ENCODE results near the gene PRDX2. TPM values are rescaled to one million over a fixed set of nuclear protein-coding genes. Genes with fewer than 3 reads are reported as not detected.
A peak's percentile ranks its signal among the peaks of the same experiment; 100 is the strongest.

The PRDX2 gene
- polyA plus RNA-seq, 1 of the 3 experiments (the other 2 are of a cell fraction), result 341 TPM

DNA sequence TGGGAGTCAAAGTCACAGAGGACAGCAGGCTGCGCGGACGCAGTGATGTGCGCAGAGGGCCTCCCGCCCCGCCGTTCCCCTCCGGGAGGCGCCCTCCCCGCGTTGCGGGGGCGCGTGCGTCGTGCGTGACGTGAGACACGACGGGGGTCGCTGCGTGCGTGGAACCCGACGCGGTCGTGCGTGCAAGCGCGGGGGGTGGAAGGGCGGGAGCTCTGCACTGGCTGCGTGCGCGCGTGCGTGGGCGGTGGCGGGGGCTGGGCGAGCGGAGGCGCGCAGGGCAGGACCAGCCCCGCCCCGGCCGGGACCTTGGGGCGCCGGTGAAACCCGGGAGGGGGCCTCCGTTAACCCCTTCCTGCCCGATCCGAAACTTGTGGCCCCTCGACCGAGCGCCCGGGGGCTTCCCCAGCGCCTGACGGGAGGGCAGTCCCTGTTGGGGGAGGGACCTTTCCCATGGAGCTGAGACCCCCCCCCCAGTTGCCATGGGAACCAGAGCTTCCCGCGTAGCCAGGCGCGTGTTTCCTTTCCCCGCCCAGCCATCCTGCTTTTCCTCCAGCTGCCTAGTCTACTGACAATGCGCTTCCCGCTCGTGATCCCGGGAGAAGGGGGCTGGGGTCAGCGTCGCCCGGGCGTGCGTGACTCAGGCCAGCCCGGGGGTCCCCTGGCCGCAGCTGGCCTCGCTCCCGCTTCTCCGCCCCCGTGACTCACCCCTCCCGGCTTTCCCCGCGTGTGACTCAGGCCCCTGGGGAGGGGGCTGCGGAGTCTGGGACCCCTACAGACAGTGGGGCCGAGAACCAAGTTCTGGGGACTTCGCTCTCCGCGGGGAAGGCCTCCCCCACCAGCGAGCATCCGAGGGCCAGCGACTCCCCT, 18.9 kb downstream of the PRDX2 start:
- Histone ChIP-seq H3K9ac (peak overlapping the region; percentile 68), H3K4me2 (peak overlapping the region; percentile 91), H3K4me1 (ENCODE audit: control insufficient read depth in 1 of 2, insufficient read depth in 2 of 2, low read depth in 1 of 2, low read length in 1 of 2) (peaks cover 42 to 69% of the 10 kb centered on the region in 2 experiments; a peak in 3 of 4 replicates), H3K4me3 (ENCODE audit: low read depth in 2 of 2, low read length in 1 of 2) (peak overlapping the region; percentile 51 to 59), H3K27ac (ENCODE audit: low read depth in 2 of 2, low read length in 1 of 2) (peak overlapping the region; percentile 97 to 98), H3K36me3 (replicated peaks in 1 of 2; ENCODE audit: control insufficient read depth in 1 of 2, insufficient read depth in 2 of 2, low read length in 1 of 2) (no peaks in the 10 kb centered on the region), H2AFZ (ENCODE audit: low read depth) (peak overlapping the region; percentile 66; the same call in 1 of the 2 replicates), H3K79me2 (ENCODE audit: insufficient read depth) (no peaks in the 10 kb centered on the region), H3K9me2 (no peaks in the 10 kb centered on the region), H3F3A (replicated peaks; ENCODE audit: insufficient read depth) (peaks cover 64% of the 10 kb centered on the region), H3K9me3 (no peaks in the 10 kb centered on the region), H3K27me3 (ENCODE audit: insufficient read depth) (no peaks in the 10 kb centered on the region), H4K20me1 (ENCODE audit: insufficient read depth) (no peaks in the 10 kb centered on the region)
- 11% methylated on average over 7 of the region's 88 CpGs for WGBS (ENCODE audit: low lambda C conversion rate)
- ChIA-PET POLR2A (interaction anchor here (0.7 to 2.1 kb wide), 5 partner anchors 10 to 1444 kb away, joined by 3 to 63 read pairs (median 4); partner anchors contain the start of genes FBXW9, GET3 and JUNB), CTCF (interaction anchor here (1.0 to 12.1 kb wide), 5 partner anchors 15 to 273 kb away, joined by 3 to 447 read pairs (median 7); partner anchors contain the start of genes JUNB, PRDX2 and THSD8)
- DNase-seq, result peak; percentile 90
- no peak for TF ChIP-seq RAD21 (IDR thresholded peaks at IDR 0.05; ENCODE audit: low read length)
- peak; percentile 57 for TF ChIP-seq TCF12 (IDR thresholded peaks at IDR 0.05)
- TF ChIP-seq, protein P1, sequence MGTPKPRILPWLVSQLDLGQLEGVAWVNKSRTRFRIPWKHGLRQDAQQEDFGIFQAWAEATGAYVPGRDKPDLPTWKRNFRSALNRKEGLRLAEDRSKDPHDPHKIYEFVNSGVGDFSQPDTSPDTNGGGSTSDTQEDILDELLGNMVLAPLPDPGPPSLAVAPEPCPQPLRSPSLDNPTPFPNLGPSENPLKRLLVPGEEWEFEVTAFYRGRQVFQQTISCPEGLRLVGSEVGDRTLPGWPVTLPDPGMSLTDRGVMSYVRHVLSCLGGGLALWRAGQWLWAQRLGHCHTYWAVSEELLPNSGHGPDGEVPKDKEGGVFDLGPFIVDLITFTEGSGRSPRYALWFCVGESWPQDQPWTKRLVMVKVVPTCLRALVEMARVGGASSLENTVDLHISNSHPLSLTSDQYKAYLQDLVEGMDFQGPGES (IDR thresholded peaks at IDR 0.05; ENCODE audit: low read depth, low read length), result no peak
- TF ChIP-seq RCOR1 (IDR thresholded peaks at IDR 0.05; ENCODE audit: low read length), result no peak
- TF ChIP-seq TEAD4 (IDR thresholded peaks at IDR 0.05; ENCODE audit: borderline replicate concordance, insufficient read depth), result 0 out of 2 replicates have a peak, but pooled peaks have one; percentile 43
- peak; percentile 35 for TF ChIP-seq CHD2 (IDR thresholded peaks at IDR 0.05; ENCODE audit: low read length, partially characterized antibody)
- no peak for TF ChIP-seq ELF1 (IDR thresholded peaks at IDR 0.05)
- no peak for TF ChIP-seq RXRA (IDR thresholded peaks at IDR 0.05; ENCODE audit: borderline replicate concordance, low read depth)
- peak; percentile 10; the same call in 1 of the 2 replicates for TF ChIP-seq SIN3A (IDR thresholded peaks at IDR 0.05; ENCODE audit: borderline replicate concordance, low read depth, low read length)
- TF ChIP-seq, protein P2, sequence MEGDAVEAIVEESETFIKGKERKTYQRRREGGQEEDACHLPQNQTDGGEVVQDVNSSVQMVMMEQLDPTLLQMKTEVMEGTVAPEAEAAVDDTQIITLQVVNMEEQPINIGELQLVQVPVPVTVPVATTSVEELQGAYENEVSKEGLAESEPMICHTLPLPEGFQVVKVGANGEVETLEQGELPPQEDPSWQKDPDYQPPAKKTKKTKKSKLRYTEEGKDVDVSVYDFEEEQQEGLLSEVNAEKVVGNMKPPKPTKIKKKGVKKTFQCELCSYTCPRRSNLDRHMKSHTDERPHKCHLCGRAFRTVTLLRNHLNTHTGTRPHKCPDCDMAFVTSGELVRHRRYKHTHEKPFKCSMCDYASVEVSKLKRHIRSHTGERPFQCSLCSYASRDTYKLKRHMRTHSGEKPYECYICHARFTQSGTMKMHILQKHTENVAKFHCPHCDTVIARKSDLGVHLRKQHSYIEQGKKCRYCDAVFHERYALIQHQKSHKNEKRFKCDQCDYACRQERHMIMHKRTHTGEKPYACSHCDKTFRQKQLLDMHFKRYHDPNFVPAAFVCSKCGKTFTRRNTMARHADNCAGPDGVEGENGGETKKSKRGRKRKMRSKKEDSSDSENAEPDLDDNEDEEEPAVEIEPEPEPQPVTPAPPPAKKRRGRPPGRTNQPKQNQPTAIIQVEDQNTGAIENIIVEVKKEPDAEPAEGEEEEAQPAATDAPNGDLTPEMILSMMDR (IDR thresholded peaks at IDR 0.05), result peak; percentile 11; the same call in 1 of the 2 replicates
- TF ChIP-seq NFIC (IDR thresholded peaks at IDR 0.05; ENCODE audit: borderline replicate concordance), result peak; percentile 41; the same call in 1 of the 2 replicates
- TF ChIP-seq GABPA (IDR thresholded peaks at IDR 0.05; ENCODE audit: low read depth), result 0 out of 2 replicates have a peak, but pooled peaks have one; percentile 12
- TF ChIP-seq FOSL2 (IDR thresholded peaks at IDR 0.05; ENCODE audit: borderline replicate concordance, low read depth), result peak; percentile 82; the same call in 1 of the 2 replicates
- TF ChIP-seq EP300 (IDR thresholded peaks at IDR 0.05; ENCODE audit: borderline replicate concordance in 1 of 2, low read depth in 1 of 2, low read length in 1 of 2), result peak in 1 of 2 experiments; percentile 32; a peak in 2 of 4 replicates
- TF ChIP-seq FOXJ3 (CRISPR knock-in tag; IDR thresholded peaks at IDR 0.05), result no peak
- peak; percentile 43 for TF ChIP-seq POLR2AphosphoS5 (IDR thresholded peaks at IDR 0.05; ENCODE audit: low read depth, low read length)
- no peak for TF ChIP-seq SMC3 (IDR thresholded peaks at IDR 0.05; ENCODE audit: low read depth, low read length)
- no peak for TF ChIP-seq EZH2phosphoT487 (IDR thresholded peaks at IDR 0.05; ENCODE audit: borderline replicate concordance, low read depth)
- no peak for TF ChIP-seq FOXM1 (IDR thresholded peaks at IDR 0.05; ENCODE audit: low read depth)
- TF ChIP-seq MEF2A (IDR thresholded peaks at IDR 0.05; ENCODE audit: borderline replicate concordance, low read depth), result no peak
- TF ChIP-seq GATA2 (CRISPR knock-in tag; IDR thresholded peaks at IDR 0.05), result no peak
- TF ChIP-seq, protein P3, sequence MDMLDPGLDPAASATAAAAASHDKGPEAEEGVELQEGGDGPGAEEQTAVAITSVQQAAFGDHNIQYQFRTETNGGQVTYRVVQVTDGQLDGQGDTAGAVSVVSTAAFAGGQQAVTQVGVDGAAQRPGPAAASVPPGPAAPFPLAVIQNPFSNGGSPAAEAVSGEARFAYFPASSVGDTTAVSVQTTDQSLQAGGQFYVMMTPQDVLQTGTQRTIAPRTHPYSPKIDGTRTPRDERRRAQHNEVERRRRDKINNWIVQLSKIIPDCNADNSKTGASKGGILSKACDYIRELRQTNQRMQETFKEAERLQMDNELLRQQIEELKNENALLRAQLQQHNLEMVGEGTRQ (IDR thresholded peaks at IDR 0.05; ENCODE audit: borderline replicate concordance, low read depth, low read length), result no peak
- TF ChIP-seq, protein P4, sequence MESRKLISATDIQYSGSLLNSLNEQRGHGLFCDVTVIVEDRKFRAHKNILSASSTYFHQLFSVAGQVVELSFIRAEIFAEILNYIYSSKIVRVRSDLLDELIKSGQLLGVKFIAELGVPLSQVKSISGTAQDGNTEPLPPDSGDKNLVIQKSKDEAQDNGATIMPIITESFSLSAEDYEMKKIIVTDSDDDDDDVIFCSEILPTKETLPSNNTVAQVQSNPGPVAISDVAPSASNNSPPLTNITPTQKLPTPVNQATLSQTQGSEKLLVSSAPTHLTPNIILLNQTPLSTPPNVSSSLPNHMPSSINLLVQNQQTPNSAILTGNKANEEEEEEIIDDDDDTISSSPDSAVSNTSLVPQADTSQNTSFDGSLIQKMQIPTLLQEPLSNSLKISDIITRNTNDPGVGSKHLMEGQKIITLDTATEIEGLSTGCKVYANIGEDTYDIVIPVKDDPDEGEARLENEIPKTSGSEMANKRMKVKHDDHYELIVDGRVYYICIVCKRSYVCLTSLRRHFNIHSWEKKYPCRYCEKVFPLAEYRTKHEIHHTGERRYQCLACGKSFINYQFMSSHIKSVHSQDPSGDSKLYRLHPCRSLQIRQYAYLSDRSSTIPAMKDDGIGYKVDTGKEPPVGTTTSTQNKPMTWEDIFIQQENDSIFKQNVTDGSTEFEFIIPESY (IDR thresholded peaks at IDR 0.05; ENCODE audit: borderline replicate concordance, low read depth), result no peak
- 0 out of 2 replicates have a peak, but pooled peaks have one; percentile 10 for TF ChIP-seq TAF1 (IDR thresholded peaks at IDR 0.05; ENCODE audit: borderline replicate concordance, low read depth, low read length)
- peak; percentile 68 for TF ChIP-seq NRF1 (IDR thresholded peaks at IDR 0.05; ENCODE audit: low read depth, low read length)
- TF ChIP-seq JUND (IDR thresholded peaks at IDR 0.05), result no peak; the same call in 1 of the 2 replicates
- TF ChIP-seq, protein P5, sequence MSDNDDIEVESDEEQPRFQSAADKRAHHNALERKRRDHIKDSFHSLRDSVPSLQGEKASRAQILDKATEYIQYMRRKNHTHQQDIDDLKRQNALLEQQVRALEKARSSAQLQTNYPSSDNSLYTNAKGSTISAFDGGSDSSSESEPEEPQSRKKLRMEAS (IDR thresholded peaks at IDR 0.05; ENCODE audit: low read depth), result peak; percentile 68
